Vagina (tissue), 2 donors: ENCODE measurements around the gene PRM3. TPM values are rescaled to one million over a fixed set of nuclear protein-coding genes. Genes with fewer than 3 reads are reported as not detected.

ENCODE experiments used
- DNase-seq, 2 donors: peaks; one replicate each; pipeline ENCODE4 v3.0.0-alpha.2; 2017; ENCODE audit errors: extremely low spot score in 2 of 2
- H3K27ac ChIP-seq: fragments of 200-600 bp; sonication (generic); one replicate; pipeline ENCODE4 v1.5.1; 2019
- H3K27me3 ChIP-seq: fragments of 200-600 bp; sonication (generic); one replicate; pipeline ENCODE4 v1.5.1; 2019
- H3K36me3 ChIP-seq, 2 donors: fragments of 200-600 bp; sonication (generic); one replicate each; pipeline ENCODE4 v1.5.1; 2017 to 2019
- H3K4me1 ChIP-seq: fragments of 200-600 bp; sonication (generic); one replicate; pipeline ENCODE4 v1.5.1; 2019
- H3K4me3 ChIP-seq, 2 donors: fragments of 200-600 bp; sonication (generic); 1 replicate in 1 of 2; 2 replicates in 1 of 2; pipeline ENCODE4 v1.5.1; 2016 to 2019
- H3K9me3 ChIP-seq: fragments of 200-600 bp; sonication (generic); one replicate; pipeline ENCODE4 v1.5.1; 2019
- POLR2A ChIP-seq, 2 donors: fragments of 450-650 bp; IDR thresholded peaks; one replicate each; pipeline ENCODE4 v1.6.1; 2017; ENCODE audit warnings: antibody characterized with exemption in 2 of 2, mild to moderate bottlenecking in 2 of 2, moderate library complexity in 2 of 2
- POLR2AphosphoS5 ChIP-seq, 2 donors: sonication (generic); formaldehyde crosslinking; IDR thresholded peaks; one replicate each; pipeline ENCODE4 v1.9.0; 2017; ENCODE audit warnings: antibody characterized with exemption in 2 of 2, mild to moderate bottlenecking in 2 of 2, low read depth in 1 of 2; ENCODE audit not compliant: insufficient read depth in 1 of 2
- intact Hi-C: fragments of 100-400 bp; cut with DNase I; formaldehyde crosslinking; loops from one replicate; pipeline ENCODE4 v1.15.1; 2023
- total RNA-seq: library from RNA; depleted of rRNA; stranded (reverse); fragments of >200 nt; gene quantifications from one replicate; pipeline ENCODE4 v1.2.3, GENCODE V29; 2016
- TF ChIP-seq, protein P1 (sequence below), 3 experiments: fragments of 450-650 bp in 2 of 3; fragments of 200-600 bp in 1 of 3; sonication (generic) in 1 of 3; IDR thresholded peaks; one replicate each; pipeline ENCODE4 v1.5.1; 2017 to 2019; ENCODE audit warnings: antibody characterized with exemption in 3 of 3, mild to moderate bottlenecking in 2 of 3, moderate library complexity in 2 of 3

The PRM3 gene
- total RNA-seq, 1 donor from 2014 or later: not detected

DNA sequence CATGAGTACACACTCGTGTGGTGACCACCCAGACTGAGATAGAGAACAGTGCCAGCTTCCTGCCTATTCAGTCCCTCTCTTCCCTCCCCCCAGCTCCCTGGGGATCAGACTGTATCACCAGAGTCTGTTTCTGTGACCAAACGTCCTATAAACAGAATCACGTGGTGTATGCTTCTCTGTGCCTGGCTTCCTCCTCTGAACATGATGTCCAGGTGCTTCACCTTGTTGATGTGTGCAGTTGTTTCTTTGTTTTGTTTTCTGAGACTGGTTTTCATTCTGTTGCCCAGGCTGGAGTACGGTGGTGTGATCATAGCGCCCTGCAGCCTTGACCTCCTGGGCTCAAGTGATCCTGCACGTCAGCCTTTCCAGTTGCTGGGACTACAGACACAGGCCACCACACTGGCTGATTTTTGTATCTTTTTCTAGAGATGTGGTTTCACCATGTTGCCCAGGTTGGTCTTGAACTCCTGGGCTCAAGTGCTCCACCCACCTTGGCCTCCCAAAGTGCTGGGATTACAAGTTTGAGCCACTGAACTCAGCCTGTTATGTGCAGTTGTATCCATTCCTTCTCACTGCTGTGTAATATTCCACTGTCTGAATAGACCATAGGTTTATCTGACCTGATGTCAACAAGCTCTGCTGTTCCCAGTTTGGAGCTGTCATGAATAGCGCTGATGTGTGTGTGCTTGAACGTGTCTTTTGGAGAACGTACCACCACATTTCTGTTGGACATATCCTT, 36.6 kb upstream of the PRM3 start:
- Histone ChIP-seq H3K27ac (no peak overlapping the region), H3K9me3 (no peaks in the 10 kb centered on the region), H3K36me3 (no peaks in the 10 kb centered on the region), H3K4me1 (peaks cover 14% of the 10 kb centered on the region), H3K27me3 (no peaks in the 10 kb centered on the region), H3K4me3 (no peak overlapping the region)
- intact Hi-C loops: no loop called here
- DNase-seq: no peak
- TF ChIP-seq POLR2AphosphoS5 (IDR thresholded peaks at IDR 0.05; ENCODE audit: insufficient read depth in 1 of 2, low read depth in 1 of 2) (no peak), POLR2A (IDR thresholded peaks at IDR 0.05) (no peak)
- TF ChIP-seq, protein P1, sequence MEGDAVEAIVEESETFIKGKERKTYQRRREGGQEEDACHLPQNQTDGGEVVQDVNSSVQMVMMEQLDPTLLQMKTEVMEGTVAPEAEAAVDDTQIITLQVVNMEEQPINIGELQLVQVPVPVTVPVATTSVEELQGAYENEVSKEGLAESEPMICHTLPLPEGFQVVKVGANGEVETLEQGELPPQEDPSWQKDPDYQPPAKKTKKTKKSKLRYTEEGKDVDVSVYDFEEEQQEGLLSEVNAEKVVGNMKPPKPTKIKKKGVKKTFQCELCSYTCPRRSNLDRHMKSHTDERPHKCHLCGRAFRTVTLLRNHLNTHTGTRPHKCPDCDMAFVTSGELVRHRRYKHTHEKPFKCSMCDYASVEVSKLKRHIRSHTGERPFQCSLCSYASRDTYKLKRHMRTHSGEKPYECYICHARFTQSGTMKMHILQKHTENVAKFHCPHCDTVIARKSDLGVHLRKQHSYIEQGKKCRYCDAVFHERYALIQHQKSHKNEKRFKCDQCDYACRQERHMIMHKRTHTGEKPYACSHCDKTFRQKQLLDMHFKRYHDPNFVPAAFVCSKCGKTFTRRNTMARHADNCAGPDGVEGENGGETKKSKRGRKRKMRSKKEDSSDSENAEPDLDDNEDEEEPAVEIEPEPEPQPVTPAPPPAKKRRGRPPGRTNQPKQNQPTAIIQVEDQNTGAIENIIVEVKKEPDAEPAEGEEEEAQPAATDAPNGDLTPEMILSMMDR (IDR thresholded peaks at IDR 0.05): no peak

DNA sequence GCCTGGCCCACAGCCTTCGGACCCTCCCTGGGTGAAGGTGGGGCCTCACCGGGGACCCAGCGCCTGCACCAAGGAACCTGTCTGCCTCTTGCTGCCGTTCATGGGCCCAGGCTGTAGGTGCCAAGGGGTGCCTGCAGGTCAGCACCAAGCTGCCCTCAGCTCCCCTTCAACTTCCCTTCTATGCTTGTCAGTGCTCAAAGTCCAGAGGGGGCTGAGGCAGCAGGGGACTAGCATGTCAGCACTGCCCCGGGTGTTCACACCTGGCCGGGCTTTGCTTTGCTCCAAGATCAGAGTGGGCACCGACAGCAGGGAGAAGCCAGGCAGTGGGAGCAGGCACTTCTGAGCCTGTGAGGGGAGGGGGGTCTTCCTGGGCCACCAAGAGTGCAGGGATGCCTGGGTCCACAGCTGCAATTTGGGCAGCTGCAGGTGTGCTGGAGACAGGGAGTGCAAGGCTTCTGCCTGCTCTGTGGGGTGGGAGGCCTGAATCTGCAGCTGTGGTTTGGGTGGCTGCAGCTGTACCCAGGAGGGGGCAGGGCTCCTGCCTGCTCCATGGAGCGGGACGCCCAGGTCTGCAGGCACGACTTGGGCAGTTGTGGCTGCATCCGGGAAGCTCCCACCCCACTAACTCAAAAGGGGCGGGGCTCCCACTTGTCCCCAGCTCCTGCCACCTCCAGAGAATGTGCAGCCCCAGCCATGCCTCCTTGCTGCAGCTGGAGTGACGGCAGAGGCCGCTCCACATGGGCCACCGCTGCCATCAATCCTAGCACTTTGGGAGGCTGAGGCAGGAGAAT, 35.3 kb upstream of the PRM3 start:
- intact Hi-C loops: no loop called here
- no peak overlapping the region for H3K4me3 ChIP-seq
- H3K9me3 ChIP-seq: no peaks in the 10 kb centered on the region
- H3K4me1 ChIP-seq: peaks cover 14% of the 10 kb centered on the region
- no peak overlapping the region for H3K27ac ChIP-seq
- no peak for TF ChIP-seq POLR2A (IDR thresholded peaks at IDR 0.05)
- no peak for TF ChIP-seq POLR2AphosphoS5 (IDR thresholded peaks at IDR 0.05; ENCODE audit: insufficient read depth in 1 of 2, low read depth in 1 of 2)
- TF ChIP-seq, protein P1 (IDR thresholded peaks at IDR 0.05): no peak
- H3K36me3 ChIP-seq: no peaks in the 10 kb centered on the region
- DNase-seq: no peak
- no peaks in the 10 kb centered on the region for H3K27me3 ChIP-seq

DNA sequence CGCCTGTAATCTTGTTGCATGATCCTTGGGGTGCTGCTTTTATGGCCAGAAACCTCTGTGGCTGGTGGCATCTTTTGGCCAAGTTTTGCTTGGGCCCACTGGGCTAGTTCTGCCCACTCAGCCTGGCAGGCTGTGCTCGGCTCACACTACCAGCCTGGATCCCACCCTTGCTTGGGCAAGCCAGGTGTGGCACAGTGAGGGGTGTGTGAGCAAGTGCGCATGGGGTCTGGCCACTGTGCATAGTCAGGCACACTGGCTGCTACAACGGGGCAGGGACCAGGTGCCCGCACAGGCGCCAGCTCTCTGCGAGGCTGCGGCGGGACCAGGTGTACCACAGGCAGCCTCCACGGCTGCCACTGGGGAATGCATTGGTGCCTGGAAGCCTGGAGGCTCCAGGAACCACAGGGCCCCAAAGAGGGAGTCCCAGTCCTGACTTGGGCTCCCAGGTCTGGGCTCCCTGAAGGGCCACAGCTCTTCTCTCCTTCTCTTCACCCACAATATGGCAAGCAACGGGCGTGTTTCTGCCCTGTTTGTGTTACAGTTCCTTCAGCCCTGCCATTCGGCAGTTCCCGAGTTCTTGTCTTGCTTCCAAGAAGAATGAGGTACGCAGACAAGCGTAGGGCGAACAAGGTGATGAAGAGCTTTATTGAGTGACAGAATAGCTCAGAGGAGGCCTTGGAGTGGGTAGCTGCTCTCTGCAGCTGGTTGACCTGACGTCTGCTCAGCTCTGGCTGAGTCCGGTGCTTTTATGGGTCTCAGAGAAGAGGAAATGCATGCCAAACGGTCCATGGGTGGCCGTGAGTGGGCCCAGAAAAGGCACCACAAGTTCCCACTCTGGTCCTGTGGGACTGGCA, 34.4 kb upstream of the PRM3 start:
- Histone ChIP-seq H3K27me3 (no peaks in the 10 kb centered on the region), H3K36me3 (no peaks in the 10 kb centered on the region), H3K4me1 (peaks cover 11% of the 10 kb centered on the region), H3K9me3 (no peaks in the 10 kb centered on the region), H3K4me3 (no peak overlapping the region), H3K27ac (no peak overlapping the region)
- no peak for DNase-seq
- intact Hi-C loops: no loop called here
- TF ChIP-seq, protein P1 (IDR thresholded peaks at IDR 0.05): no peak
- TF ChIP-seq POLR2AphosphoS5 (IDR thresholded peaks at IDR 0.05; ENCODE audit: insufficient read depth in 1 of 2, low read depth in 1 of 2): no peak
- TF ChIP-seq POLR2A (IDR thresholded peaks at IDR 0.05): no peak

DNA sequence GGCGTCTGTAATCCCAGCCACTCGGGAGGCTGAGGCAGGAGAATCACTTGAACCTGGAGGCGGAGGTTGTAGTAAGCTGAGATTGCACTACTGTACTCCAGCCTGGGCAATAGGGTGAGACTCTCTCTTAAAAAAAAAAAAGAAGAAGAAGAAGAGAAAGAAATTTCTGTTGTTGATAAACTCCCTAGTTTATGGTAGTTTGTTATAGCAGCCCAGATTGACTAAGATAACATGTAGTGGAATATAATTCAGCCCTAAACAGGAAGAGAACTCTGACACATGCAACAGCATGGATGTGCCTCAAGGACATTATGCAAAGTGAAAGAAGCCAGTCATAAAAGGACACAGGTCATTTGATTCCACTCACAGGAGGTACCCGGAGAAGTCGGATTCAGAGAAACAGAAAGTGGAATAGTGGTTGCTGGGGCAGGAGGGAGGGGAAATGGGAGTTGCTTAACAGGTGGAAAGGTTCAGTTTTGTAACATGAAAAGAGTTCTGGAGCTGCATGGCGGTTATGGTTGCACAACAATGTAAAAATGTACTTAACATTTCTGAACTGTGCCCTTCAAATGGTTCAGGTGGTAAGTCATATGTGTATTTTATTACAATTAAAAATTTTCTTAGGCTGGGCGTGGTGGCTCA, 33.7 kb upstream of the PRM3 start:
- Histone ChIP-seq H3K36me3 (no peaks in the 10 kb centered on the region), H3K27me3 (no peaks in the 10 kb centered on the region), H3K4me3 (no peak overlapping the region), H3K27ac (no peak overlapping the region), H3K9me3 (no peaks in the 10 kb centered on the region), H3K4me1 (peaks cover 3% of the 10 kb centered on the region)
- TF ChIP-seq, protein P1 (IDR thresholded peaks at IDR 0.05): no peak
- no peak for TF ChIP-seq POLR2AphosphoS5 (IDR thresholded peaks at IDR 0.05; ENCODE audit: insufficient read depth in 1 of 2, low read depth in 1 of 2)
- TF ChIP-seq POLR2A (IDR thresholded peaks at IDR 0.05): no peak
- intact Hi-C loops: no loop called here
- no peak for DNase-seq
